GM19397 (cell line): Measurements from ENCODE around the gene ZNF3.
A peak's percentile ranks its signal among the peaks of the same experiment; 100 is the strongest.

Source experiments
- ATAC-seq: cut with Tn5 transposase; IDR thresholded peaks from one replicate; pipeline ENCODE4 v1.9.1; 2021; ENCODE audit warnings: mild to moderate bottlenecking, moderate library complexity; ENCODE audit not compliant: unreplicated experiment

Gene ZNF3

GRCh38 chr7:100057006-100057405 lies 24.5 kb downstream of the ZNF3 start:
- ATAC-seq = no peak

GRCh38 chr7:100053215-100053614 lies 28.3 kb downstream of the ZNF3 start:
- no peak for ATAC-seq

- no peak for ATAC-seq
These were observed 29.9 kb downstream of the ZNF3 start for GRCh38 chr7:100051611-100052010.

- ATAC-seq = peak; percentile 85
These were observed 31.9 kb downstream of the ZNF3 start, which contains the start of gene ZSCAN21 for GRCh38 chr7:100049441-100050291. Gene ZSCAN21 (plus strand): TSS chr7:100049774. CDS start chr7:100057007, 7,233 bp downstream.

GRCh38 chr7:100048680-100049079 lies 32.8 kb downstream of the ZNF3 start:
- no peak for ATAC-seq

- no peak for ATAC-seq
These were observed 36.8 kb downstream of the ZNF3 start for GRCh38 chr7:100044718-100045117.

- no peak for ATAC-seq
These were observed 40.9 kb downstream of the ZNF3 start for GRCh38 chr7:100040575-100040974.

GRCh38 chr7:100038326-100038725 lies 43.2 kb downstream of the ZNF3 start:
- no peak for ATAC-seq

- no peak for ATAC-seq
These were observed 45.6 kb downstream of the ZNF3 start for GRCh38 chr7:100035876-100036275.

GRCh38 chr7:100034871-100035510 lies 46.5 kb downstream of the ZNF3 start:
- ATAC-seq = no peak

GRCh38 chr7:100033526-100033925 lies 48.0 kb downstream of the ZNF3 start:
- ATAC-seq = no peak

- no peak for ATAC-seq
These were observed 51.9 kb downstream of the ZNF3 start for GRCh38 chr7:100029596-100029995.

GRCh38 chr7:100027197-100027596 lies 54.3 kb downstream of the ZNF3 start:
- ATAC-seq = no peak

GRCh38 chr7:100024020-100024619 lies 57.4 kb downstream of the ZNF3 start:
- ATAC-seq = no peak

- no peak for ATAC-seq
These were observed 58.0 kb downstream of the ZNF3 start for GRCh38 chr7:100023526-100023925.

- ATAC-seq = no peak
These were observed 58.9 kb downstream of the ZNF3 start for GRCh38 chr7:100022621-100023020.

GRCh38 chr7:100021297-100021696 lies 60.2 kb downstream of the ZNF3 start:
- no peak for ATAC-seq
